HL-60/S4 treated with retinoic acid at 250 ng/mL for 4 days and 3 days (cell line): ENCODE data around the gene PALLD.

Experiments used
- in situ Hi-C: fragments of 300-500 bp; cut with MboI; formaldehyde crosslinking; loops from 2 replicates; pipeline ENCODE4 v1.7.0; 2022; ENCODE audit warnings: low sequenced_read_pairs

Gene PALLD

DNA sequence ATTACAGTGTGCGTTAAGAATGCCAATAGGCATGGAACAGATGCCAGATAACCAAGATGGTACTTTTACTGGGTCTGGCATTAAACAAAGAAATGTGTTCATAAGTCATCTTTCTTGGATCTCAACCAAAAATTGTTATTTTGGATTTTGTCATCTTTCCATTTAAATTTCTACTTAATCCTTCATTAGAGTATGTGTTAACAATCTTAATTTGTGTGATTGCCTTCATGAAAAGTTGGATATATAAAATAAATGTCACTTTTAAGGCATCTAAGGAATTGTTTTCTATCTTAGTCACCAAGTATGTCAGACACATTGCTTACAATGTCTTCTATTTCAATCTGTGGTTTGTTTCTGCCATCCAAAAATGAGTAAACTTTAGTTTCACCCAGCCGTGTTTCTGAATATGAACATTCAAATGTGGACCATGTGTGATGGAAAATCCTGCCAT is 87.5 kb downstream of the PALLD start:
- in situ Hi-C loops: loop anchor here (25.0 kb wide), 1 partner anchor 328 kb away; no protein-coding TSS in a partner anchor

DNA sequence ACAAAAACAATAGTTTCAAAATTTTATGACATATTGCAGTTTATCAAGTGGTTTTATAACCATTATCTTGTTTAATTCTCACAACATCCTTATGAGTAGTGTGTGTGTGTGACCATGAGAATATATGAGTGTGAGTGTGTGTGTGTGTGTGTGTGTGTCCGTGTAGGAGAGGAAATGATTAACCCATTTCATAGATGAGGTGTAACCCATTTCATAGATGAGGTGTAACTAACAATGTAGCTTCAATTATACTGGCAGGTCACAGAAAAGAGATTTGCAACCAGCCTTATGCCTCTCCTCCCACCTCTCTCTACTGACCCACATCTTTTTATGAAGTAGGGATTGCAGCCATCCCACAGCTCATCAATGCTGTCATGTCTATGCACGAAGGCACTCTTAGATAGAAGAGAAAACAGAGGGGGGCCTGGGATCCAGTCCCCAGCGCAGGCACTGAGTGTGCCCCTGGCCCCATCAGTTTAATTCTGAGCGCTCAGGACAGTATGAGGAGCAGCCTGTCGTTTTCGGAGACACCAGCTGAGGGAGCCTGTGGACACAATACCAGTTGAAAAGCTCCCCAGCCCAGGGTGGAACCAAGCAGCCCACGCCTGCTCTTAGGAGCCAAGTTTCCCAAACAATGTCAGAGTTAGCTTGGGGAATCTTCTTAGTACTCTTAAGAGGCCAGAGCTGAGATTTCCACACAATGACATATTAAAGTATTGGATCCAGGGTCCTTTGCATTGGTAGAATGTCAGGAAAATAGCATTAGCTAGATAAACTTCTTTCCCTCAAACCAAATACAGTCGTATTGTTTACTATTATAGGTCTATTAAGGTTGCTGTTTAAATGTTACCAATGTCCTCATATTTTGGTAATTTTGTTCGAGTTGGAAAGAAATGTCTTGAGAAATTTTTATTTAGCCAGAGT is 88.6 kb downstream of the PALLD start:
- in situ Hi-C loops: loop anchor here (25.0 kb wide), 1 partner anchor 327 kb away; no protein-coding TSS in a partner anchor

DNA sequence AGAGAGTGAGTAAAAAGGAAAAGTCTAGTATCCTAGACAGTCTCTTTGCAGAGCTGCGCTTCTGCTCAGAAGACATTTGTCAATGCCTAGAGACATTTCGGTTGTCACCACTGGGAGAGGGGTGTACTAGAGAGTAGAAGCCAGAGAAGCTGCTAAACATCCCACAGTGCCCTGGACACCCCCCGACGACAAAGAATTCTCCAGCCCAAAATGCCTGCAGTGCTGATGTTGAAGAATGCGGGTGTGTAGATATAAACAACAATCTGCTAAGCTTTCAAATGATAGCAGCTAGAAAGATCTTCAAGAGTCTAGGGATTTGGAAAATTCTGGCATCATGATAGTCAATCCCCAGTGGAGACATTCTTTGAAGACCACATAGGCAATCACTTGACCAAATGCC is 90.1 kb downstream of the PALLD start:
- in situ Hi-C loops: loop anchor here (25.0 kb wide), 1 partner anchor 325 kb away; no protein-coding TSS in a partner anchor

DNA sequence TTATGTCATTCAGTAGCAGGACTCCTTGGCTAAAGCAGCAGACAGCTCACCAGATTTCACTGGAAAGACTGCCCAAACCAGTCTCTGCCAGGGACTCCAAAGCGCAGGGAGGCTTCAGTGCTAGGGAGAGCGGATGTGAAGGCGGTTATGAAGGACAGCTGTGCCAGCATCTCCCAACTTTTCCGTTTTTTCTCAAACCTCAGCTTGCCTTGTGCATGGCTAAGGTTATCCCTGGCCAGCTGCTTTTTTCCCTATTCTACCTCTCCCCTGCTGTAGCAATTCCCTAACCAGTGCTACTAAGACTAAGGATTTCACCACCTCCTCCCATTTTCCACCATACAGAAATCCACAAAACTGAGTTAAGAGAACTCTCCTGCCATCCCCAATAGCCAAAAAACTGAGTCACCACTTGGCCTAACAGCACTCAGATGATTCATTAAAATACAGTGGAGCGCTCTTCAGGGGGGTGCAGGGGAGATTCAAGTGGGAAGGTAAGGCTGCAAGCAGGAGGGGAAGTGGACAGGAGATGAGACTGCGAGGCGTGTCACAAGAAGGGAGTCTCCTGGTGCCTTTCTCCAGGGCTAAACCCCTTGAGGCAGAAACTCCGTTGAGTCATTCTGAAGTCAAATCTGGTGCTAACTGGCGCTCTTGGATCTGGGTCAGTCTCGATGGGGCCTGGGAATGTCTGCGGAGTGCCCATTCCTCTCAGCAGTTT is 90.7 kb downstream of the PALLD start:
- in situ Hi-C loops: loop anchor here (25.0 kb wide), 1 partner anchor 325 kb away; no protein-coding TSS in a partner anchor

DNA sequence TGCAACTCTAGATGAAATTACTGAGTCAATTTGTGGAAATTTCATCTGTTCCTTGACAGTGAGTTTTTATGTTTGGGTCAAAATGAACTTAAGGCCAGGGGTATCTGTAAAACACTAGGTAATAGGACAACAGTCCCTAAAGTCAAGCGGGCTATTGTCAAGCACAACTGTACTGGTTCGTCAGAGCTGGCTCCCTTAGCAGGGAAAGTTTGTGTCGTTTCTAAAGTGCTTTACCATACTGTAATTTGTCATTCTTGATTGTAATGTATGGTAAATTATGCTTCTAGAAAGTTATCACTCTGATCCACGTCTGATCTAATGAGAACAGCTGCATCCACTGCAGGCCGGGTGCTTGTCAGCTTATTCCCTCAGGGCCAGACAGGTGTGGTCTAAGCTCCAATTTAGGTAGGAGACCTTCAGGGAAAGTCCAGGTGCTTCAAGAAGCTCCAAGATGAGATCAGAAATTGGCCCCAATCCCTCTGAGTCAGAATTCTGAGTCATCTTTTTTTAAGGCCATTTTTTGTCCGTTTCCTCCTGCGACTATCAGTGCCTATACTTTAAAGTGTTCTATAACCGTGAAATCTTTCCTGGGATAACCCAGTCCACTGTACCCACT is 92.2 kb downstream of the PALLD start:
- in situ Hi-C loops: loop anchor here (25.0 kb wide), 1 partner anchor 323 kb away; no protein-coding TSS in a partner anchor

DNA sequence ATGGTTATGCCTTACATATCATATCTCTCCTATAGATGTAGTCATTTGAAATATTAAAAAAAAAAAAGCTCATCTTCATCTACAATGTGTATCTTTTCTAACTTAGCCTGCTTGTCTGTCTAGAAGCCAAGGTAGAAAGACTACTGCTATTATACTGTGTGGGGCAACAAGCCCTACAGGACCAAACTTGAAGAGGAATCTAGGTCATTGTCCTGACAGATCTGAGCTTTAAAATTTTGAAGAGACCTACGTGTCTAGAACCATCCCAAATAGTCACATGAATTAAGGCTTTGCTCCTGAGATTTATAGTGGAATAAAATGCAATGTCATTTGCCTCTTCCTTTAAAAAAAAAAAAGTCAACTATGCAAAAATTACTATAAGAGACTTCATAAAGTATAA is 95.8 kb downstream of the PALLD start:
- in situ Hi-C loops: loop anchor here (25.0 kb wide), 1 partner anchor 320 kb away; no protein-coding TSS in a partner anchor

DNA sequence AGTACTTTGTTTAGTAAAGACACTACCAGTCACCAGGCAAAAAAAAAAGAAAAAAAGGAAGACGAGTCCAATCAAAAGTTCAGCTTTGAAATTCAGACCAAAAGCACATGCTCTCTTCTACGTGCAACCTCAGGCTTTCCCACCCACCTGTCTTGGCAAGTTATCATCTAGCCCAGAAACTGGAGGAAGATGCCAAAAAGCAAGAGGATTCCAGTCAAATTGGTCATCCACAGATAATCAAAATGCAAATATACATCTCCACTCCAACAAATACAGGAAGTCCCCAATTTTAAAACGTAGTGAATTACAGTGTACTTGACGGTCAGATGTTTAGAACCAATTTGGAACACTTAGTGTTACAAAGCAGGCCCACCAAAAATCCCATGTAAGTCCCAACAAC is 96.5 kb downstream of the PALLD start:
- in situ Hi-C loops: loop anchor here (25.0 kb wide), 1 partner anchor 319 kb away; no protein-coding TSS in a partner anchor

DNA sequence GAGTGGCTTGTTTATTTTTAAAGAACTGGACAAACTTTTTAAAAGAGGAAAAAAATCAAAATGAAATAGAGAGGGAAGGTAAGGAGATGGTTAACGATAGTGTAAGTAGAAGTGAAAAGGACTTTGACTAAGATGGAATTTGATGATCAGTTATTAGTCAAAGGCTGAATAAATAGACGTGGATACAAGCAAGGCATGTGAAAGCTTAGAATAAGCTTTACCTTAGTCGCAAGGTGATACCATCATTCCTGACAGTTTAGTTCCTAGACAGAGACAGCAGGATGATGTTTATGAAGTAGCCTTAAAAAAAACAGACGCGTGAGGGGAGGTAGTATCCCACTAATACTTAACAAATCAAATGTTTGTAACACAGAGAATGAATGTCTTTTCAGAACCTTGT is 97.3 kb downstream of the PALLD start:
- in situ Hi-C loops: loop anchor here (25.0 kb wide), 1 partner anchor 318 kb away; no protein-coding TSS in a partner anchor

DNA sequence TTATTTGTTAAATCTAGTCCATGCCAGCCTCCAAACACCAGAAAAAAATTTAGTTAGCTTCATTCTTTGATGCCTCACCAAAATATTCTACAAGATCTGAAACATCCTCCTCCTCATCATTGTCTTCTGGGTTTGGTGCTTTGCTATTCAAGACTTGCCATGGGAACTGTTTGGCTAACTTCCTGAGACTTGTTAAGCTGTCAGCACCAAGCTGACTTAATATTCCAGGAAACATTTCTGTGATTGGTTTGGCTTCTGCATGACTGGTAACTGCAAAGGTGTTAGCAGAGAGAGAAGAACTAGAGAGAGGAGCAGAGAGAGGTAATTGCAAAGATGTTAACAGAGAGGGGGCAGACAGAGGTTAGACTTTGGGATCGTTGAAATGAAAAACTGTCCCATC is 101.3 kb downstream of the PALLD start:
- in situ Hi-C loops: loop anchor here (25.0 kb wide), 1 partner anchor 314 kb away; no protein-coding TSS in a partner anchor

DNA sequence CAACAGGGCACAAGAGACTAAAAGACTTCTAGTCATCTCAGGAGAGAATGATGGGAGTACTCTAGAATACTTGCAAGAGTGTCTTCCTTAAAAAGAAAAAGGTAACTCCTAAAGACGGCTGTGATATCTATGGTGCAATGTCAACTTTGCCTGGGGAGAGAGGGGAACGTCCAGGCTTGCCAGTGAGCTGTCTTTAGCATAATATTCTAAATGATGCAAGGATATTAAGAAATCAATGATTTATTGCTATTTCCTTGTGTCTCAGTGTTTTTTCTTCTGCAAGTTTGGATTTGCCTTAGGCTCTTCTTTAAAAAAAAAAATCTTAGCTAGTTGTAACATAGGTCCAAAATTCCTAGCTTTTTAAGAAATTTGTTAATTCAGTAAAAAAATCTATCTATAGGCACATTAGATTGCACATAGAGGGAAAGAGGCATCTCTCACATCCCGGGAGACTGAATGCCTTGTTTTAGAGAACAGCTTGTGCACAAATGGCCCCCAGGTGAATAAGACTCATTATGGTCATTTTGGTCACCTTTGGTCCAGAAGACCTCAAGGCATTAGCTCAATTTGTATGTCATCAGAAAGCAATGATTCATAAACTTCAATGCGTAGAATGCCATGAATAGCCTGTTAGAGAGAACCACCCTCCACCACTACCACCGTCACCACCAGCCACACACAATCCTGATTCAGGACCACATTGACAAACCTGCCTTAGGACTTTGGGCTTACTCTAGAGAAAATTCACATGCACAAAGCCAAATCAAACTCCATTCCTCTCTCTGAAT is 104.1 kb downstream of the PALLD start:
- in situ Hi-C loops: no loop called here

DNA sequence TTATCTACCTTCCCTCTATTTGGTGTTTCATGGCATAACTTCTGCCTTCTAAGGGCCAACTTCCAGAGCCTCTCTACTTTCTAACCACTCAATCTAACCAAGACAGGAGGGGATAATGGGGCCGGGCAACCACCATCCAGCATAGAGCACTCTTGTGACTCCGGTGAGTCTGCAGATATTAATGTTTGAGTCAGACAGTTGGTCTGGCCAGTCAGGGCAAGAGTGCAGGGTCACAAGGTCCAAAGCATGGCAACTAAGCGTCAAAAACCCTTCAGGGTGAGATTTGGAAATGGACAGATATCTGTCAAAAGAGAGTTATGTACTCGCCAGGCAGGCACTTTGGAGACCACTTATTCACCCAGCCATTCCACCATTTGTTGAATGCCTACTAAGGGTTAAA is 105.0 kb downstream of the PALLD start:
- in situ Hi-C loops: no loop called here

DNA sequence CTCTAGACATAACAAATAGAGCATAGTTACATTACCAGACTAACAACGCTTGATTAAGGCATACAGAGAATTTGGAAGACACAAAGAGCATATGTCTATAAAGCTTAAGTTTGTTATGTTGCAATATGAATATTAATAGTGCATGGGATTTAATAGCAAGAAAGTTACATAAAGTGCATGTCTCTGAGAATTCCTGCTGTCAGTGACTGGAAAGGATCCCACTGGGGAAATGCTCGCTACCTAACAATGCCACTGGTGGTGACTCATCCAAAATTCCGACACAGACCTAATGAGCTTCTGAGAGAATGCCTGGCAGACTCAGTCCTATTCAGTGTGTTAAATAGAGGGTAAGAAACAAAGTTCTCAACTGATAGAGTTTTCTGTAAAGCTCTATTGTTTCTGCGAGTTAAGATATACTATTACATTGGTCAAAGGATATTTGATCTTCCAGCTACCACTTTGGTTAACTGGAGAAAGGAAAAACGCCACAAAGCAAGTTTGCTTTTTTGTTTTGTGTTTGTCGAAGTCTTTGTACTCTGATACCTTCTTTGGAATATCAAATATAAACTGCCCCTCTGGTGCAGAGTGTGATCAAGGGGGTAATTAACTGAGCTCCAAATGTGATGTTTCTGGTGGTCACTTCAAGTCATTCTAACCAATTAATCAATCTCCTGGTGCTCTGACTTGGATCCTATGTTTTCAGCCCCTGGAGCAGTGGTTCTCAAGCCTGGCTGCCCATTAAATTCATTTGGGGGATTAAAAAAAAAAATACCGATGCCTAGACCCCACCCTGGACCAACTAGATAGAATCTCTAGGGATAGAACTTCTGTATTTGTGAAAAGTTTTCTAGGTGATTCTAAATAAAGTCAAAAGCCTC is 107.9 kb downstream of the PALLD start:
- in situ Hi-C loops: no loop called here

DNA sequence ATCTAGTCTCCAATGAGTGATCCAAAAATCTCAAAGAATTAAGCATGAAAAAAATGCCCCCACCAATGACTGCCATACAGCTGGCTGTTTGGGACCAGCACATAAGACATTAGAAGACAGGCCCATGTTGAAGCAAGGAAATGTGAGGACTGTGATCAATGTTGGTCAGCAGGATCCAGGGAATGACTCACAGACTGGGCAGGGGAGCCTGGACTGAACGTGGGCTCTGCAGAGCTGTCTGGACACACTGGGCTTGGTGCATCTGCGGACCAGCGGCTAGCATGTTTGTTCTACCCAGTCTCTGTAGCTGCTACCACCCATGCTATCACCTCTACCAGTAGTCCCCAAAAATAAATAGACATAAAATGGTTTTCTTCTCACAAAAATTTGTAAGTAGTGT is 108.6 kb downstream of the PALLD start:
- in situ Hi-C loops: no loop called here

DNA sequence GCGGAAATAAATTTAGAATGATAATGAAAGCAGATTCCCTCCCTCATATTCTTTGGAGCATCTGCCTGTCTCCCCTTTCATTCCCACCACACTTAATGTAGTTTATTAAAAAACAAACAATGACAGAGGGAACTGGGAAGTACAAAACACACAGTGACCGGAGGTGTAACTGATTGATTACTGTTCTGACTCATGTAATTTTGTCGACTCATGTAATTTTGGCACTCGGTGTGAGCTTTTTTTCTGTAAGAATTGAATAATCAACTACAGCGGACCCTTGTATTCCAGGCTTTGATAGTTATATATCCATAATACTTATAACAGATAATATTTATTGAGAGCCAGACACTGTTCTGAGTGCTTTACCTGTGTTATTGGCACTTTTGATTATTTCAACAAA is 110.4 kb downstream of the PALLD start:
- in situ Hi-C loops: no loop called here

DNA sequence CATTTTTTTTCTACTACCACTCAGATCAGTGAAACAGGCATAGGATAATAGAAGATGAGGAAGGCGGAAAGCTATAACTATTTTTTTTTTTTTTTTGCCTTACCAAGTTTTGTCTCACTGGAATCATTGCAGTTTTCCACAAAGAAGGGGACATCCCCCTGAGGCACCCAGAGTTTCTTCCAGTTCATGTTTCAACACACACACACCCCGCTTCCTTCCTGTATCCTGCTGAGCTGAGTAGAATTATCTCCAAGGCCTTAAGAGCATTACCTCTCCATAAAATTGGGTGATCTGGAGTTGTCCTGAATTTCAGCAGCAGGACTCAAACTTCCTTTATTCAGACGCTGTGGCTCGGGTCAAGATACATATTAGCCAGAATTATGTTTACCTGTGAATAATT is 111.9 kb downstream of the PALLD start:
- in situ Hi-C loops: no loop called here

DNA sequence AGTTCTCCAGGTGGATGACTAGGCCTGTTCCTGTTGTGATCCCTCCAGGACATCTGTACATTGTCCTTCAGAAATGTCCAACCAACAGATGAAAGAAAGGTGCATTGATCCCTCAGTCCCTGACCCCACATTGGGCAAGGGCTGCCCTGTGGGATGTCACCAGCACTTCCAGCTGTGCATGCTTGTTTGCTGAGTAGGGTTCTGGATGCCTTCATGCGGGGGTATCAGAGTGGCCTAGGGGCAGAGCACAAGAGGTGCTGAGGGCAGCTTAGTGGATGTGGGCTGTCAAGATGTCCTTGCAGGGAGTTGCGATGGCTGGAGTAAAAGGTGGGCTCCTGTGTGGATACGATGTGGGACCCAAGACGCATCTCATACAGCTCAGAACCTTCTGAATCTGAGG is 112.5 kb downstream of the PALLD start:
- in situ Hi-C loops: no loop called here

DNA sequence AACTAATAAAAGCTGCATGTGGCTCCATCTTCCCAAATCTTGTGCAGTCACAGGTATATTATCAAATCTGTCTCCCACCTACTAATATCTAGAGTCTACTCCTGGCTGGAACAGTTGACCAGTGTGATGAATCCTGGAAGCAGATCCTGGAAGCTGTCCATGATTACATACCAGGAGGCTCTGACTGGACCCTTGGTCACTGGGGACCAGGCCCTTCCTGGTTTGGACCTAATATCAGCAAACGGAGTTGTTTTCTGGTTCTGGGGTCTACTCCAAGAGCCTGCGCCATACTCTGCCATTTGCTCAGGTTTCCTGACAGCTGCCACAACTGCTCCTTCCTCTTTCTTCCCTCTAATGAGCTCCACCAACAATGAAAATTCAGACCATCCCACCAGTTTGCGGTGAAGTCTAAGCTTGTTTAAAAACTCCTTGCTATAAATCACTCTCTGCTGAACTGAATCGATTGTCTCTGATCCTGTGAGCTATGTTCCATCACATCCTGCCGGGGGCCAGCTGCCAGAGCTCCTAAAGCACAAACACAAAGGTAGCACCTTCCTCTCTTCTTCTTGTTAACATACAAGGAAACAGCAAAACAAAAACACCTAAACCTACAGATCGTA is 114.2 kb downstream of the PALLD start:
- in situ Hi-C loops: no loop called here

DNA sequence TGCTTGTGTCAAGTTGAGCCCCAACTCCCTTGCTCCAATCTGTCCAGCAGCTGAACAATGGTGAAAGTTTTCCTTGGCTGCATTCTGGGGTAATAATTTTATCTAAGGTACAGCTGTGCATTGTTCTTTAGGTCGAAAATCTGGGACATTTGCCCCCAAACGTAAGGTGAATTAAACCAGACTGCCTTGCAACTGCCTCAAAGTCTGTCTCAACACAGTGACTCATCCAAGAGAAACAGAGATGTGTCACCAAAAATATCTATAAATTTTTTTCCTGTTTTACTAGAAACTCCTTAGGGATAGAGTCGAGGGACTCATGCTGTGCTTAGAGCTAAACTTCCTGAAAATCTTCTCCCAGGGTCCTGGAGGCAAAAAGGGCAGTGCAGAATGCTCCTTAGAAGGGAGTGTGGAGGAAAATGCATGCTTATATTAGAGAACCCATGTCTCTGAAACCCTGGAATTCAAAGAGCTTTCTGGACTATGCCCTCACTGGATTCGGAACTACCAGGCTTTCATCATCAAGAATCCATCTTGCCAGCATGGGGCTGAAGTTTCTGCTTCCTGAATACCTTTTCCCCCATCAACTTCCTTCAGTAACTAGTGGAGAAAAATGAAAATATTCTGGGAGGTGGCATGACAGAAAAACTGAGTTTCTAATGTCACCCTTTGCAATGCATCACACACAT is 115.7 kb downstream of the PALLD start:
- in situ Hi-C loops: no loop called here
